ENCODE measurements around the gene HMG20B. TPM values are rescaled to one million over a fixed set of nuclear protein-coding genes. Genes with fewer than 3 reads are reported as not detected.

The HMG20B gene
- total RNA-seq, 1 experiment from 2014 or later: 121 TPM

DNA sequence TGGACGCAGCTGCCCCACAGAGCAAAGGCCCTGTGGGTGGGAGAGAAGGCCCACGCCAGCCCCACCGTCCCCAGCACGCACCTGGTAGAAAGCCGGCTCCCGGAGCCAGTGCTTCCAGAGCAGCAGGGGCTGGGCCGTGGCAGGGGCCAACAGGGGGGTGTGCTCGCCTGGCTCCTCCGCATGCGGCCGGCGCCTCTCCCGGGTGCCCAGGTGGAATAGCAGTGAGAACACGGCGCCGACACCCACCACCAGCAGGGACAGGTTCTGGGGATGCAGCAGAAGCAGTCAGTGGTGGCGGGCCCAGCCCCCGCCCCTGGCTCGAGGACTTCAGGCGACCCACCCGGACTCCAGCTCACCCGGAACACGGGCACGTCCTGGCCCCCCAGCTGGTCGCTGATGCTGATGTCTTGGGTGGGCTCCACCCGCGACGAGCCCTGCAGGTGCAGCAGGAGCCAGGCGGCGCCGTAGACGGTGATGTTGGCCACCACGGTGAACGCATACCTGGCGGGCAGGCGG, 24.9 kb upstream of the HMG20B start:
- no peak for DNase-seq (ENCODE audit: low spot score)
- no peak overlapping the region for H3K4me3 Mint-ChIP-seq
- ChIA-PET POLR2A (interaction anchor here (0.6 kb wide), 1 partner anchor 428 kb away, joined by 3 read pairs; no protein-coding TSS in a partner anchor), CTCF (interaction anchor here (0.7 to 4.4 kb wide), 4 partner anchors 9 to 34 kb away, joined by 4 to 115 read pairs (median 6); partner anchors contain the start of gene MFSD12)
- no peak for TF ChIP-seq ZNF317 (CRISPR knock-in tag; IDR thresholded peaks at IDR 0.05; ENCODE audit: borderline replicate concordance, low read depth)
- TF ChIP-seq, protein P1, sequence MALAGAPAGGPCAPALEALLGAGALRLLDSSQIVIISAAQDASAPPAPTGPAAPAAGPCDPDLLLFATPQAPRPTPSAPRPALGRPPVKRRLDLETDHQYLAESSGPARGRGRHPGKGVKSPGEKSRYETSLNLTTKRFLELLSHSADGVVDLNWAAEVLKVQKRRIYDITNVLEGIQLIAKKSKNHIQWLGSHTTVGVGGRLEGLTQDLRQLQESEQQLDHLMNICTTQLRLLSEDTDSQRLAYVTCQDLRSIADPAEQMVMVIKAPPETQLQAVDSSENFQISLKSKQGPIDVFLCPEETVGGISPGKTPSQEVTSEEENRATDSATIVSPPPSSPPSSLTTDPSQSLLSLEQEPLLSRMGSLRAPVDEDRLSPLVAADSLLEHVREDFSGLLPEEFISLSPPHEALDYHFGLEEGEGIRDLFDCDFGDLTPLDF (CRISPR knock-in tag; IDR thresholded peaks at IDR 0.05): no peak
- TF ChIP-seq OVOL2 (CRISPR knock-in tag; IDR thresholded peaks at IDR 0.05; ENCODE audit: borderline replicate concordance): no peak
- H3K27me3 Mint-ChIP-seq (ENCODE audit: low read depth): no peaks in the 10 kb centered on the region
- H3K9me3 Mint-ChIP-seq: no peaks in the 10 kb centered on the region
- no peaks in the 10 kb centered on the region for H3K4me1 Mint-ChIP-seq
- H3K27ac Mint-ChIP-seq: no peak overlapping the region
- ATAC-seq: no peak
- no peaks in the 10 kb centered on the region for H3K36me3 Mint-ChIP-seq

DNA sequence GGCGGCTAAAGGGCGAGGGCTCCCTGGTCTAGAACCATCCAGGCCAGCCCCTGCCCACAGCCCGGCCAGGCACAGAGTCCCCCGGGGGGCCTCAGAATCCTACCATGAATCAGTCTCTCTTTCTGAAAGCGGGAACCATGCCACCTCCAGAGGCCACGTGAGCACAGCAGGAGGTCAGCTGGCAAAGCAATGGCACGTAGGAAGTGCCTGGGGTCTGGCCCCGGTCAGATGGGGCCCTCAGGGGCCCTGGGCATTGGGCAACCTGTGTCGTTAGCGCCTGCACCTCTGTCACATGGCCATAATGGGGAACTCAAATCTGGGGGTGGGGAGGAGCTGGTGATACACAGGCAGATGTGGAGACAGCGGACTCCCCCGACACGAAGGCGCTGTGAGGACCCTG, 24.1 kb upstream of the HMG20B start:
- ChIA-PET POLR2A (no interaction called here), CTCF (interaction anchor here (1.0 to 1.5 kb wide), 2 partner anchors 27 to 35 kb away, joined by 3 to 6 read pairs; no protein-coding TSS in a partner anchor)
- Mint-ChIP-seq H3K27me3 (ENCODE audit: low read depth) (no peaks in the 10 kb centered on the region), H3K9me3 (no peaks in the 10 kb centered on the region), H3K27ac (no peak overlapping the region), H3K4me1 (no peaks in the 10 kb centered on the region), H3K4me3 (no peak overlapping the region), H3K36me3 (no peaks in the 10 kb centered on the region)
- ATAC-seq (no peak), DNase-seq (ENCODE audit: low spot score) (no peak)
- no peak for TF ChIP-seq OVOL2 (CRISPR knock-in tag; IDR thresholded peaks at IDR 0.05; ENCODE audit: borderline replicate concordance)
- no peak for TF ChIP-seq CREB1 (CRISPR knock-in tag; IDR thresholded peaks at IDR 0.05)
- TF ChIP-seq, protein P2, sequence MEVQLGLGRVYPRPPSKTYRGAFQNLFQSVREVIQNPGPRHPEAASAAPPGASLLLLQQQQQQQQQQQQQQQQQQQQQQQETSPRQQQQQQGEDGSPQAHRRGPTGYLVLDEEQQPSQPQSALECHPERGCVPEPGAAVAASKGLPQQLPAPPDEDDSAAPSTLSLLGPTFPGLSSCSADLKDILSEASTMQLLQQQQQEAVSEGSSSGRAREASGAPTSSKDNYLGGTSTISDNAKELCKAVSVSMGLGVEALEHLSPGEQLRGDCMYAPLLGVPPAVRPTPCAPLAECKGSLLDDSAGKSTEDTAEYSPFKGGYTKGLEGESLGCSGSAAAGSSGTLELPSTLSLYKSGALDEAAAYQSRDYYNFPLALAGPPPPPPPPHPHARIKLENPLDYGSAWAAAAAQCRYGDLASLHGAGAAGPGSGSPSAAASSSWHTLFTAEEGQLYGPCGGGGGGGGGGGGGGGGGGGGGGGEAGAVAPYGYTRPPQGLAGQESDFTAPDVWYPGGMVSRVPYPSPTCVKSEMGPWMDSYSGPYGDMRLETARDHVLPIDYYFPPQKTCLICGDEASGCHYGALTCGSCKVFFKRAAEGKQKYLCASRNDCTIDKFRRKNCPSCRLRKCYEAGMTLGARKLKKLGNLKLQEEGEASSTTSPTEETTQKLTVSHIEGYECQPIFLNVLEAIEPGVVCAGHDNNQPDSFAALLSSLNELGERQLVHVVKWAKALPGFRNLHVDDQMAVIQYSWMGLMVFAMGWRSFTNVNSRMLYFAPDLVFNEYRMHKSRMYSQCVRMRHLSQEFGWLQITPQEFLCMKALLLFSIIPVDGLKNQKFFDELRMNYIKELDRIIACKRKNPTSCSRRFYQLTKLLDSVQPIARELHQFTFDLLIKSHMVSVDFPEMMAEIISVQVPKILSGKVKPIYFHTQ (CRISPR knock-in tag; IDR thresholded peaks at IDR 0.05): no peak
- TF ChIP-seq ZNF671 (CRISPR knock-in tag; IDR thresholded peaks at IDR 0.05): no peak
- TF ChIP-seq, protein P3, sequence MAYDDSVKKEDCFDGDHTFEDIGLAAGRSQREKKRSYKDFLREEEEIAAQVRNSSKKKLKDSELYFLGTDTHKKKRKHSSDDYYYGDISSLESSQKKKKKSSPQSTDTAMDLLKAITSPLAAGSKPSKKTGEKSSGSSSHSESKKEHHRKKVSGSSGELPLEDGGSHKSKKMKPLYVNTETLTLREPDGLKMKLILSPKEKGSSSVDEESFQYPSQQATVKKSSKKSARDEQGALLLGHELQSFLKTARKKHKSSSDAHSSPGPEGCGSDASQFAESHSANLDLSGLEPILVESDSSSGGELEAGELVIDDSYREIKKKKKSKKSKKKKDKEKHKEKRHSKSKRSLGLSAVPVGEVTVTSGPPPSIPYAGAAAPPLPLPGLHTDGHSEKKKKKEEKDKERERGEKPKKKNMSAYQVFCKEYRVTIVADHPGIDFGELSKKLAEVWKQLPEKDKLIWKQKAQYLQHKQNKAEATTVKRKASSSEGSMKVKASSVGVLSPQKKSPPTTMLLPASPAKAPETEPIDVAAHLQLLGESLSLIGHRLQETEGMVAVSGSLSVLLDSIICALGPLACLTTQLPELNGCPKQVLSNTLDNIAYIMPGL (CRISPR knock-in tag; IDR thresholded peaks at IDR 0.05): no peak
- TF ChIP-seq, protein P4, sequence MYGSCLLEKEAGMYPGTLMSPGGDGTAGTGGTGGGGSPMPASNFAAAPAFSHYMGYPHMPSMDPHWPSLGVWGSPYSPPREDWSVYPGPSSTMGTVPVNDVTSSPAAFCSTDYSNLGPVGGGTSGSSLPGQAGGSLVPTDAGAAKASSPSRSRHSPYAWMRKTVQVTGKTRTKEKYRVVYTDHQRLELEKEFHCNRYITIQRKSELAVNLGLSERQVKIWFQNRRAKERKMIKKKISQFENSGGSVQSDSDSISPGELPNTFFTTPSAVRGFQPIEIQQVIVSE (CRISPR knock-in tag; IDR thresholded peaks at IDR 0.05; ENCODE audit: borderline replicate concordance): no peak
- no peak for TF ChIP-seq PRRX2 (CRISPR knock-in tag; IDR thresholded peaks at IDR 0.05)
- TF ChIP-seq, protein P5, sequence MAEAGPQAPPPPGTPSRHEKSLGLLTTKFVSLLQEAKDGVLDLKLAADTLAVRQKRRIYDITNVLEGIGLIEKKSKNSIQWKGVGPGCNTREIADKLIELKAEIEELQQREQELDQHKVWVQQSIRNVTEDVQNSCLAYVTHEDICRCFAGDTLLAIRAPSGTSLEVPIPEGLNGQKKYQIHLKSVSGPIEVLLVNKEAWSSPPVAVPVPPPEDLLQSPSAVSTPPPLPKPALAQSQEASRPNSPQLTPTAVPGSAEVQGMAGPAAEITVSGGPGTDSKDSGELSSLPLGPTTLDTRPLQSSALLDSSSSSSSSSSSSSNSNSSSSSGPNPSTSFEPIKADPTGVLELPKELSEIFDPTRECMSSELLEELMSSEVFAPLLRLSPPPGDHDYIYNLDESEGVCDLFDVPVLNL (CRISPR knock-in tag; IDR thresholded peaks at IDR 0.05; ENCODE audit: borderline replicate concordance, low read depth): no peak
- TF ChIP-seq TEAD4 (CRISPR knock-in tag; IDR thresholded peaks at IDR 0.05): no peak
- no peak for TF ChIP-seq SOX15 (CRISPR knock-in tag; IDR thresholded peaks at IDR 0.05)

DNA sequence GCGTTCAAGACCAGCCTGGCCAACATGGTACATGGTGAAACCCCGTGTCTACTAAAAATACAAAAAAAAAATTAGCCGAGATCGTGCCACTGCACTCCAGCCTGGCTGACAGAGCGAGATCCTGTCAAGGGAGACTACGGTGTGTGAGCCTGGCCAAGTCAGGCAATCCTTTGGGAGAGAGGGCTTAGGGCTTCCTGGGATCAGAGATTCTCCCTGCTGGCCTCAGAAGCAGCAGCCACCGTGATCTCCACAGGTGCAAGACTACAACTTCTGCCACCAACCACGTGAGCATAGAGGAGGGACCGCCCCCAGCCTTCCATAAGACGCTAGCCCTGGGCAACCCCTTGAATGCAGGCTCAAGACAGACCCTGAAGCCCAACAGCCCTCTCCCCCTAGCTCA, 22.9 kb upstream of the HMG20B start:
- CTCF ChIA-PET: interaction anchor here (1.0 kb wide), 1 partner anchor 26 kb away, joined by 3 read pairs; no protein-coding TSS in a partner anchor
- Mint-ChIP-seq H3K27ac (no peak overlapping the region), H3K27me3 (ENCODE audit: low read depth) (no peaks in the 10 kb centered on the region), H3K4me1 (no peaks in the 10 kb centered on the region), H3K9me3 (no peaks in the 10 kb centered on the region), H3K36me3 (no peaks in the 10 kb centered on the region), H3K4me3 (no peak overlapping the region)
- POLR2A ChIA-PET: no interaction called here
- ATAC-seq (no peak), DNase-seq (ENCODE audit: low spot score) (no peak)
- TF ChIP-seq, protein P6, sequence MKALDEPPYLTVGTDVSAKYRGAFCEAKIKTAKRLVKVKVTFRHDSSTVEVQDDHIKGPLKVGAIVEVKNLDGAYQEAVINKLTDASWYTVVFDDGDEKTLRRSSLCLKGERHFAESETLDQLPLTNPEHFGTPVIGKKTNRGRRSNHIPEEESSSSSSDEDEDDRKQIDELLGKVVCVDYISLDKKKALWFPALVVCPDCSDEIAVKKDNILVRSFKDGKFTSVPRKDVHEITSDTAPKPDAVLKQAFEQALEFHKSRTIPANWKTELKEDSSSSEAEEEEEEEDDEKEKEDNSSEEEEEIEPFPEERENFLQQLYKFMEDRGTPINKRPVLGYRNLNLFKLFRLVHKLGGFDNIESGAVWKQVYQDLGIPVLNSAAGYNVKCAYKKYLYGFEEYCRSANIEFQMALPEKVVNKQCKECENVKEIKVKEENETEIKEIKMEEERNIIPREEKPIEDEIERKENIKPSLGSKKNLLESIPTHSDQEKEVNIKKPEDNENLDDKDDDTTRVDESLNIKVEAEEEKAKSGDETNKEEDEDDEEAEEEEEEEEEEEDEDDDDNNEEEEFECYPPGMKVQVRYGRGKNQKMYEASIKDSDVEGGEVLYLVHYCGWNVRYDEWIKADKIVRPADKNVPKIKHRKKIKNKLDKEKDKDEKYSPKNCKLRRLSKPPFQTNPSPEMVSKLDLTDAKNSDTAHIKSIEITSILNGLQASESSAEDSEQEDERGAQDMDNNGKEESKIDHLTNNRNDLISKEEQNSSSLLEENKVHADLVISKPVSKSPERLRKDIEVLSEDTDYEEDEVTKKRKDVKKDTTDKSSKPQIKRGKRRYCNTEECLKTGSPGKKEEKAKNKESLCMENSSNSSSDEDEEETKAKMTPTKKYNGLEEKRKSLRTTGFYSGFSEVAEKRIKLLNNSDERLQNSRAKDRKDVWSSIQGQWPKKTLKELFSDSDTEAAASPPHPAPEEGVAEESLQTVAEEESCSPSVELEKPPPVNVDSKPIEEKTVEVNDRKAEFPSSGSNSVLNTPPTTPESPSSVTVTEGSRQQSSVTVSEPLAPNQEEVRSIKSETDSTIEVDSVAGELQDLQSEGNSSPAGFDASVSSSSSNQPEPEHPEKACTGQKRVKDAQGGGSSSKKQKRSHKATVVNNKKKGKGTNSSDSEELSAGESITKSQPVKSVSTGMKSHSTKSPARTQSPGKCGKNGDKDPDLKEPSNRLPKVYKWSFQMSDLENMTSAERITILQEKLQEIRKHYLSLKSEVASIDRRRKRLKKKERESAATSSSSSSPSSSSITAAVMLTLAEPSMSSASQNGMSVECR (CRISPR knock-in tag; IDR thresholded peaks at IDR 0.05; ENCODE audit: borderline replicate concordance): no peak
- TF ChIP-seq MXD4 (CRISPR knock-in tag; IDR thresholded peaks at IDR 0.05; ENCODE audit: borderline replicate concordance) (no peak), ZNF263 (CRISPR knock-in tag; IDR thresholded peaks at IDR 0.05; ENCODE audit: low read depth) (no peak)
- TF ChIP-seq, protein P7, sequence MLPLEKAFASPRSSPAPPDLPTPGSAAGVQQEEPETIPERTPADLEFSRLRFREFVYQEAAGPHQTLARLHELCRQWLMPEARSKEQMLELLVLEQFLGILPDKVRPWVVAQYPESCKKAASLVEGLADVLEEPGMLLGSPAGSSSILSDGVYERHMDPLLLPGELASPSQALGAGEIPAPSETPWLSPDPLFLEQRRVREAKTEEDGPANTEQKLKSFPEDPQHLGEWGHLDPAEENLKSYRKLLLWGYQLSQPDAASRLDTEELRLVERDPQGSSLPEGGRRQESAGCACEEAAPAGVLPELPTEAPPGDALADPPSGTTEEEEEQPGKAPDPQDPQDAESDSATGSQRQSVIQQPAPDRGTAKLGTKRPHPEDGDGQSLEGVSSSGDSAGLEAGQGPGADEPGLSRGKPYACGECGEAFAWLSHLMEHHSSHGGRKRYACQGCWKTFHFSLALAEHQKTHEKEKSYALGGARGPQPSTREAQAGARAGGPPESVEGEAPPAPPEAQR (CRISPR knock-in tag; IDR thresholded peaks at IDR 0.05): no peak

Data from WTC11 (cell line).